ENCODE data around the gene SAP30L.
A peak's percentile ranks its signal among the peaks of the same experiment; 100 is the strongest.

SAP30L gene

GRCh38 chr5:154445422-154446194 is at the start of gene SAP30L:
Gene SAP30L, plus strand, starts transcription at chr5:154445997. Its CDS starts 608 bp downstream, at chr5:154446605.
- no peak for TF ChIP-seq Cebpa-rat (IDR thresholded peaks at IDR 0.05)
- Histone ChIP-seq H3K4me3 (peak within 1 kb of the TSS; percentile 95 to 99 (median 98)), H3K27me3 (no peaks in the 10 kb centered on the region), H3K4me2 (peak within 1 kb of the TSS; percentile 92 to 99 (median 97)), H3K4me1 (peaks cover 34 to 48% (median 41%) of the 10 kb centered on the region in 10 experiments), H3K9ac (peak within 1 kb of the TSS; percentile 86 to 94 (median 91)), H4K20me1 (peaks cover 40 to 46% (median 44%) of the 10 kb centered on the region in 11 experiments; a peak in 21 of 22 replicates), H3K27ac (peak within 1 kb of the TSS; percentile 70 to 87 (median 84)), H3K9me3 (replicated peaks in 1 of 11) (no peaks in the 10 kb centered on the region), H3K36me3 (peaks cover 27 to 43% (median 35%) of the 10 kb centered on the region in 11 experiments)

DNA sequence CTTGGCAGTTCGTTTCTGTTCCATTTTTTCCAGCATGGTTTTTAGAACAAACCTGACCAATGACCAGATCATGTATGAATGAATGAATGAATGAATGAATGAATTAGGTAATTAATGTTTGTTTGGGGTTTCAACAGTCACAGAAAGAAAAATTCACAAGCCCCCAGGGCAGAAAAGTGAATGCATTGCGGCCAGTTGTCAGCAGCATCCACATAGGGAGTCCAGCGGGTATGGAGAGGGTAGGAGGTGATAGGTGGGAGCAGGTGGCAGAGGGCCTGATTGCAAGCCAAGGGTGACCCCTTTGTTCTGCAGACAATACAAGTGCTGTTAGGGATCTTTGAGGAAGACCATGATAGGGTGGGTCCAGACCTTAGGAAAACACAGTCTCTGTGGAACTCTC is 49.7 kb upstream of the SAP30L start:
- Histone ChIP-seq H4K20me1 (peaks cover 0 to 3% (median 0%) of the 10 kb centered on the region in 11 experiments; a peak in 2 of 22 replicates), H3K27ac (no peak overlapping the region)
- no peak for TF ChIP-seq Cebpa-rat (IDR thresholded peaks at IDR 0.05)

DNA sequence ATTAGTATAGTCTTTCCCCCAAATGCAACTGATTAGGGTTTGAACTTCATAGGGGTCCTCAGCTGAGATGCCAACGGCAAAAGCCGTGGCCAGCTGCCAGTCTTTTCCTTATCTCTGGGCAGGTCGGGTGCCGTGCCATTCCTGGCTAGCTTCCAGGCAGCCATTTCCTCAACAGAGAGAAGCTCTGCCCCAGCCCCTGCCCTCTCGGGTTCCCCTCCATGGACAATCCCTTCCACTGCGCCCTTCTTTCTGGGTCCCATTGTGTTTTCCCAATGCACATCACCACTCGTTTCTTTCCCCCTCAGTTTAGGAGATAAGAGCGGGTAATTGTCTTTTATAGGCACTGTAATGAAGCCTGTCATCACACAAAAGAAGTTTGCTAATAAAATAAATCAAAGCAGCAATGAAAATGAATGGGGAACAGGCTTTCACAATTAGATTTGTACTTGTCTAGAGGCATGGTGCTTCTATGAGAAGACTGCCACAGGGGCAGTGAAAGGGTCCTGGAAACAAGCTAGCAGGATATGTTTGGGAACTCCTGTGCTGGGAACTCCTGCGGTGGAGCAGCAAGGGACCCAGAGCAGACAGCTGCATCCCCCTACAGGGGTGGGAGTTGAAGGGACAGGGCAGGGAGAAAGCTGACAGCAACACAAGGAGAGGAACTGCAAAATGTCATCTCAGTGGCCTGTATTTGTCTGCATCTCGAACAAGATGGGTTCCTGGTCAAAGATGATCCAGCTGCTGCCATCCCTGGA is 48.0 kb upstream of the SAP30L start:
- Histone ChIP-seq H3K4me3 (no peak overlapping the region), H3K4me1 (no peaks in the 10 kb centered on the region), H3K9ac (no peak overlapping the region), H4K20me1 (peaks cover 0 to 8% (median 0%) of the 10 kb centered on the region in 11 experiments; a peak in 2 of 22 replicates), H3K4me2 (no peak overlapping the region), H3K36me3 (peaks cover 0 to 30% (median 0%) of the 10 kb centered on the region in 11 experiments; a peak in 7 of 22 replicates), H3K9me3 (replicated peaks in 1 of 11) (no peaks in the 10 kb centered on the region), H3K27ac (no peak overlapping the region), H3K27me3 (no peaks in the 10 kb centered on the region)
- TF ChIP-seq Cebpa-rat (IDR thresholded peaks at IDR 0.05) = no peak

More for the DNA sequence above, 49.7 kb upstream of the SAP30L start:
- Histone ChIP-seq H3K4me3 (no peak overlapping the region), H3K36me3 (peaks cover 0 to 43% (median 2%) of the 10 kb centered on the region in 11 experiments; a peak in 9 of 22 replicates), H3K4me2 (no peak overlapping the region), H3K4me1 (no peaks in the 10 kb centered on the region), H3K9ac (no peak overlapping the region), H3K9me3 (replicated peaks in 1 of 11) (no peaks in the 10 kb centered on the region), H3K27me3 (no peaks in the 10 kb centered on the region)

- H3K4me1 ChIP-seq = peaks cover 0 to 11% (median 6%) of the 10 kb centered on the region in 10 experiments; a peak in 11 of 20 replicates
- H3K4me3 ChIP-seq = no peak overlapping the region
- H3K27ac ChIP-seq = no peak overlapping the region
- no peaks in the 10 kb centered on the region for H3K27me3 ChIP-seq
- peaks cover 0 to 9% (median 0%) of the 10 kb centered on the region in 11 experiments; a peak in 3 of 22 replicates for H3K36me3 ChIP-seq
- TF ChIP-seq Cebpa-rat (IDR thresholded peaks at IDR 0.05) = no peak
- H3K9ac ChIP-seq = no peak overlapping the region
- peaks cover 0 to 8% (median 0%) of the 10 kb centered on the region in 11 experiments; a peak in 2 of 22 replicates for H4K20me1 ChIP-seq
- no peak overlapping the region for H3K4me2 ChIP-seq
- no peaks in the 10 kb centered on the region for H3K9me3 ChIP-seq (replicated peaks in 1 of 11)
These were observed 45.1 kb upstream of the SAP30L start for GRCh38 chr5:154400678-154401077.

DNA sequence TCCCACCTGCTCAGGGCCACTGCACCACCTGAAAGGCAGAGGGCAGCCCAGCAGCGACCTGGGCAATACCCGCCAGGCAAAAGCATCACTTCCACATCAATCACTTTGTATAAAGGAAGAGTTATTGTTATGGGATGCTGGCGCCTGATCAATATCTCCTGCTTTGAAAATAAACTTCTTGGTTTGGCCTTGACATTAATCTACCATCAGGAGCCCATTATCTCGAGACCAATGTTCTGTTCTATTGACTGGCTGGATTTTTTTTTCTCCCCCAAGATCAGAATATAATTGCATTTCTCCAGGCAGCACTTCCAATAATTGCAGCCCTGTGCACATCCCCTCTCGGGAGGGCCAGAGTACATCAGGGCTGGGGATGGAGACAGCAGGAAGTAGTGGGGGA is 44.4 kb upstream of the SAP30L start:
- H4K20me1 ChIP-seq = peaks cover 0 to 8% (median 0%) of the 10 kb centered on the region in 11 experiments; a peak in 2 of 22 replicates
- TF ChIP-seq Cebpa-rat (IDR thresholded peaks at IDR 0.05) = no peak

GRCh38 chr5:154401931-154402330 is 43.9 kb upstream of the SAP30L start:
- Histone ChIP-seq H3K9ac (no peak overlapping the region), H3K27ac (no peak overlapping the region), H3K9me3 (replicated peaks in 1 of 11) (no peaks in the 10 kb centered on the region), H3K27me3 (no peaks in the 10 kb centered on the region), H3K36me3 (peaks cover 0 to 9% (median 0%) of the 10 kb centered on the region in 11 experiments; a peak in 1 of 22 replicates), H3K4me3 (no peak overlapping the region), H3K4me2 (no peak overlapping the region), H3K4me1 (peaks cover 0 to 11% (median 6%) of the 10 kb centered on the region in 10 experiments; a peak in 11 of 20 replicates), H4K20me1 (peaks cover 0 to 8% (median 0%) of the 10 kb centered on the region in 11 experiments; a peak in 2 of 22 replicates)
- no peak for TF ChIP-seq Cebpa-rat (IDR thresholded peaks at IDR 0.05)

More for the DNA sequence above, 44.4 kb upstream of the SAP30L start:
- no peaks in the 10 kb centered on the region for H3K9me3 ChIP-seq (replicated peaks in 1 of 11)
- H3K9ac ChIP-seq = no peak overlapping the region
- peaks cover 0 to 9% (median 0%) of the 10 kb centered on the region in 11 experiments; a peak in 1 of 22 replicates for H3K36me3 ChIP-seq
- H3K4me3 ChIP-seq = no peak overlapping the region
- H3K4me1 ChIP-seq = peaks cover 0 to 11% (median 6%) of the 10 kb centered on the region in 10 experiments; a peak in 11 of 20 replicates
- no peaks in the 10 kb centered on the region for H3K27me3 ChIP-seq
- H3K4me2 ChIP-seq = no peak overlapping the region
- H3K27ac ChIP-seq = no peak overlapping the region

DNA sequence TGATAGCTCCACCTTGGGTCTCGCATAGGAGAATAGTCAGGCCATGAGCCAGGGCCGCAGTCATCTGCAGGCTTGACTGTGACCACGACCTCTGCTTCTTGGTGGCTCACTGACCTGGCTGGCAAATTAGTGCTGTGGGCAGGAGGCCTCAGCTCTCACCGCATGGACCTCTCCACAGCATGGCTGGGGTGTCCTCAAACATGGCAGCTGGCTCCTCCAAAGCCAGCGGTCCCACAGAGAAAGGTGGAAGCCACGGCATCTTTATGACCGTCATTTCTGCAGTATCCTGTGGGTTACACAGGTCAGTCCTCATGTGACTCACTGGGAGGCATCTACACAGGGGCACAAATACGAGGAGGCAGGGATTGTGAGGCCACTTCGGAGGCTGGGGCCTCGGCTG is 43.2 kb upstream of the SAP30L start:
- no peak overlapping the region for H3K9ac ChIP-seq
- no peak overlapping the region for H3K4me3 ChIP-seq
- no peaks in the 10 kb centered on the region for H3K27me3 ChIP-seq
- H4K20me1 ChIP-seq = peaks cover 0 to 8% (median 0%) of the 10 kb centered on the region in 11 experiments; a peak in 2 of 22 replicates
- no peak overlapping the region for H3K27ac ChIP-seq
- no peaks in the 10 kb centered on the region for H3K9me3 ChIP-seq (replicated peaks in 1 of 11)
- TF ChIP-seq Cebpa-rat (IDR thresholded peaks at IDR 0.05) = no peak
- H3K4me2 ChIP-seq = no peak overlapping the region
- peaks cover 0 to 11% (median 7%) of the 10 kb centered on the region in 10 experiments; a peak in 13 of 20 replicates for H3K4me1 ChIP-seq
- H3K36me3 ChIP-seq = peaks cover 0 to 9% (median 0%) of the 10 kb centered on the region in 11 experiments; a peak in 1 of 22 replicates

DNA sequence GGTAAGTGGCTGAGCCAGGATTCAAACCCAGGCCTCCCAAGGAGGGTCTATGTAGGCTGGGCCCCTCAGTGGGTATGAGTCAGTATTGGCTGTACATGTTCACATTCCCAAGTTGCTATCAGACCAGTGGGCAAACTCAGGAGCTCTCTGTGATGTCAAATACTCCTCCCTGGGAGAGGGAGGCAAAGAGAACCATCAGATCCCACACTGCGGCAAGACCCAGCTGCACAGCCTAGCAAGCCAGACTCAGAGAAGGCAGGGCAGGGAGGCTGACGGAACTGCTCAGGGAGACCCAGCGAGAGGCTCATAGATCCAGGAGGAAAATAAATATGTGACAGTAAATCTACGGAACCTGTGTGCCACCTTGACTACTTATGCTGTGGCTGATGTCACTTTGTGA is 42.6 kb upstream of the SAP30L start:
- H3K9ac ChIP-seq = no peak overlapping the region
- no peak for TF ChIP-seq Cebpa-rat (IDR thresholded peaks at IDR 0.05)
- H3K4me2 ChIP-seq = no peak overlapping the region
- no peak overlapping the region for H3K27ac ChIP-seq
- peaks cover 0 to 11% (median 8%) of the 10 kb centered on the region in 10 experiments; a peak in 13 of 20 replicates for H3K4me1 ChIP-seq
- H3K27me3 ChIP-seq = no peaks in the 10 kb centered on the region
- H3K4me3 ChIP-seq = no peak overlapping the region
- H3K9me3 ChIP-seq (replicated peaks in 1 of 11) = no peaks in the 10 kb centered on the region
- peaks cover 0 to 8% (median 0%) of the 10 kb centered on the region in 11 experiments; a peak in 2 of 22 replicates for H4K20me1 ChIP-seq
- 0 out of 22 replicates have a peak, but pooled peaks cover 0 to 9% (median 0%) of the 10 kb centered on the region in 11 experiments for H3K36me3 ChIP-seq
